Left ventricle myocardium inferior (tissue), 1 donor: ENCODE measurements around the gene TERT. TPM values are rescaled to one million over a fixed set of nuclear protein-coding genes. Genes with fewer than 3 reads are reported as not detected.

Source experiments
- DNase-seq: peaks from one replicate; pipeline ENCODE4 v3.0.0-alpha.2; 2020
- H3K27ac ChIP-seq: fragments of 200-600 bp; replicated peaks from 2 replicates; pipeline ENCODE4 v1.8.0; 2021
- H3K27me3 ChIP-seq: fragments of 200-600 bp; 2 replicates; pipeline ENCODE4 v1.8.0; 2021; ENCODE audit warnings: low read depth
- H3K36me3 ChIP-seq: fragments of 200-600 bp; 2 replicates; pipeline ENCODE4 v1.8.0; 2021
- H3K4me1 ChIP-seq: fragments of 200-600 bp; 2 replicates; pipeline ENCODE4 v1.8.0; 2021
- H3K4me3 ChIP-seq: fragments of 200-600 bp; 2 replicates; pipeline ENCODE4 v1.8.0; 2021; ENCODE audit warnings: mild to moderate bottlenecking, moderate library complexity
- H3K9me3 ChIP-seq: fragments of 200-600 bp; replicated peaks from 2 replicates; pipeline ENCODE4 v1.8.0; 2021
- intact Hi-C: fragments of 100-400 bp; cut with micrococcal nuclease; formaldehyde crosslinking; loops from one replicate; pipeline ENCODE4 v1.11.0; 2022
- total RNA-seq: library from RNA; stranded (reverse); fragmentation: NEBNext Ultra II Directional; extraction: Animal tissue kit (Norgen Biotek cat#: 25700); gene quantifications from one replicate; pipeline ENCODE4 v1.2.1, GENCODE V29; 2021
- TF ChIP-seq, protein P1 (sequence below): fragments of 200-600 bp; IDR thresholded peaks from 2 replicates; pipeline ENCODE4 v1.8.0; 2021; ENCODE audit warnings: antibody characterized with exemption, mild to moderate bottlenecking, borderline replicate concordance
- donor health status: DM: no; HTN: yes; CAD: no; lungs with severe emphysema.

Gene TERT
- total RNA-seq, 1 donor from 2014 or later, result not detected

DNA sequence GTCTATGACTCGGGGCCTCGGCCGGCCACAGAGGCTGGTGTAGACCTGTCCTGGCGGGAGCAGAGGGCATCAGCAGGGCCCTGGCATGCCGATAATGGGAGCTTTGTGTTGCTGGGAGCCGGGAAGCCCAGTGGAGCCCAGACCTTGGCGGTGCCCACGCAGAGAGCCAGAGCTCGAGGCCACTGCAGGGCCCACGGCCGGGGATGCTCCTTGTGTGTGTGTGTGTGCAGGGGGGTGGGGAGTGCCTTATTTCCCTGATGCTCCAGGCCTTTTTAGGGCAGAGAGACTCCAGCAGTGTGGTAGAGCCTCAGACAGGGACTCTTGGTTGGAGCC, 75.1 kb downstream of the TERT start:
- Histone ChIP-seq H3K36me3 (no peaks in the 10 kb centered on the region), H3K4me1 (no peaks in the 10 kb centered on the region), H3K27ac (no peak overlapping the region), H3K9me3 (peaks cover 6% of the 10 kb centered on the region), H3K27me3 (peaks cover 64% of the 10 kb centered on the region), H3K4me3 (no peak overlapping the region)
- intact Hi-C loops, result no loop called here
- TF ChIP-seq, protein P1, sequence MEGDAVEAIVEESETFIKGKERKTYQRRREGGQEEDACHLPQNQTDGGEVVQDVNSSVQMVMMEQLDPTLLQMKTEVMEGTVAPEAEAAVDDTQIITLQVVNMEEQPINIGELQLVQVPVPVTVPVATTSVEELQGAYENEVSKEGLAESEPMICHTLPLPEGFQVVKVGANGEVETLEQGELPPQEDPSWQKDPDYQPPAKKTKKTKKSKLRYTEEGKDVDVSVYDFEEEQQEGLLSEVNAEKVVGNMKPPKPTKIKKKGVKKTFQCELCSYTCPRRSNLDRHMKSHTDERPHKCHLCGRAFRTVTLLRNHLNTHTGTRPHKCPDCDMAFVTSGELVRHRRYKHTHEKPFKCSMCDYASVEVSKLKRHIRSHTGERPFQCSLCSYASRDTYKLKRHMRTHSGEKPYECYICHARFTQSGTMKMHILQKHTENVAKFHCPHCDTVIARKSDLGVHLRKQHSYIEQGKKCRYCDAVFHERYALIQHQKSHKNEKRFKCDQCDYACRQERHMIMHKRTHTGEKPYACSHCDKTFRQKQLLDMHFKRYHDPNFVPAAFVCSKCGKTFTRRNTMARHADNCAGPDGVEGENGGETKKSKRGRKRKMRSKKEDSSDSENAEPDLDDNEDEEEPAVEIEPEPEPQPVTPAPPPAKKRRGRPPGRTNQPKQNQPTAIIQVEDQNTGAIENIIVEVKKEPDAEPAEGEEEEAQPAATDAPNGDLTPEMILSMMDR, result no peak
- DNase-seq, result no peak

DNA sequence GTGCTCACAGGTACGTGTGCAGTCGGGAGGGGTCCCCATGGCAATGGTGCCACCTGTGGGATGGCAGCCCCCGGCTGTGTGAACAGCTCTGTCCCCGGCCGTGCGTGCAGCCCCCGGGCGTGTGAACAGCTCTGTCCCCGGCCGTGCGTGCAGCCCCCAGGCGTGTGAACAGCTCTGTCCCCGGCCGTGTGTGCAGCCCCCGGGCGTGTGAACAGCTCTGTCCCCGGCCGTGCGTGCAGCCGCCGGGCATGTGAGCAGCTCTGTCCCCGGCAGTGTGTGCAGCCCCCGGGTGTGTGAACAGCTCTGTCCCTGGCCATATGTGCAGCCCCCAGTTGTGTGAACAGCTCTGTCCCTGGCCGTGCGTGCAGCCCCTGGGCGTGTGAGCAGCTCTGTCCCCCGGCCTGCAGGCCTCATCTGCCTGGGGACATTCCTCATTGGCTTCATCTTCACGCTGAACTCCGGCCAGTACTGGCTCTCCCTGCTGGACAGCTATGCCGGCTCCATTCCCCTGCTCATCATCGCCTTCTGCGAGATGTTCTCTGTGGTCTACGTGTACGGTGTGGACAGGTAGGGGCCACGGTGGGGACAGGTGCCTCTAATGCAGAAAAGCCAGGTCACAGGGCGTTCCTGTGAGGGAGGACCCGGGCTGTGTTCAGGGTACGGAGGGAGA, 75.6 kb downstream of the TERT start:
- Histone ChIP-seq H3K27ac (no peak overlapping the region), H3K4me3 (no peak overlapping the region), H3K27me3 (peaks cover 62% of the 10 kb centered on the region), H3K4me1 (no peaks in the 10 kb centered on the region), H3K36me3 (no peaks in the 10 kb centered on the region), H3K9me3 (peaks cover 6% of the 10 kb centered on the region)
- intact Hi-C loops, result no loop called here
- TF ChIP-seq, protein P1, result no peak
- DNase-seq, result no peak

DNA sequence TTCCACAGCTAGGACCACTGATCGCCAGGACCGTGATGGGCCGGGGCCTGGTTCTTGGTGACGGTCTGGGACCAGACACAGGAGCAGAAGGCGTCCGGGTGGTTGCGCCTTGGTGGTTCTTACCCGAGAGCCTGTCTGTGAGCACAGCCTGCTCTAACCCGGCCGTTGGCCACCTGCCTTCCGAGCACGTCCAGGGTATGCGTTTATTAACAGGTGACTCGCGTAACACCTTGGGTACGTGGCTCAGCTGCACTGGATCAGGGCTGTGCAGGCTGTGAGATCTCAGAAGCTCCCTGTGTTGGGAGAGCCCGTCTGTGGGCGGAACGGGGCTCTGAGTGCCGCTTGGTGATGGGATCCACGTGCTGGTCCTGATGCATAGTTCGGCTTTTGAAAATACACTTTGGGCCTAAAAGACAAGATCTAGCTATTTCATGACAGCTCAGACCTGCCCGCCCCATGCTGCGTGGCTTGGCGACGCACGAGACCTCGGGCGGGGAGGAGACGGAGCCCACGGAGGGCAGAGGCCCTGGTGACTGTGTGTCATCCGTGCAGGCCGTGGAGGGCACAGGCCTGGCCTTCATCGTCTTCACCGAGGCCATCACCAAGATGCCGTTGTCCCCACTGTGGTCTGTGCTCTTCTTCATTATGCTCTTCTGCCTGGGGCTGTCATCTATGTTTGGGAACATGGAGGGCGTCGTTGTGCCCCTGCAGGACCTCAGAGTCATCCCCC, 76.4 kb downstream of the TERT start:
- no peaks in the 10 kb centered on the region for H3K36me3 ChIP-seq
- peaks cover 65% of the 10 kb centered on the region for H3K27me3 ChIP-seq
- no peak for DNase-seq
- H3K4me1 ChIP-seq, result no peaks in the 10 kb centered on the region
- H3K4me3 ChIP-seq, result no peak overlapping the region
- TF ChIP-seq, protein P1, result no peak
- peaks cover 6% of the 10 kb centered on the region for H3K9me3 ChIP-seq
- intact Hi-C loops, result no loop called here
- H3K27ac ChIP-seq, result no peak overlapping the region

DNA sequence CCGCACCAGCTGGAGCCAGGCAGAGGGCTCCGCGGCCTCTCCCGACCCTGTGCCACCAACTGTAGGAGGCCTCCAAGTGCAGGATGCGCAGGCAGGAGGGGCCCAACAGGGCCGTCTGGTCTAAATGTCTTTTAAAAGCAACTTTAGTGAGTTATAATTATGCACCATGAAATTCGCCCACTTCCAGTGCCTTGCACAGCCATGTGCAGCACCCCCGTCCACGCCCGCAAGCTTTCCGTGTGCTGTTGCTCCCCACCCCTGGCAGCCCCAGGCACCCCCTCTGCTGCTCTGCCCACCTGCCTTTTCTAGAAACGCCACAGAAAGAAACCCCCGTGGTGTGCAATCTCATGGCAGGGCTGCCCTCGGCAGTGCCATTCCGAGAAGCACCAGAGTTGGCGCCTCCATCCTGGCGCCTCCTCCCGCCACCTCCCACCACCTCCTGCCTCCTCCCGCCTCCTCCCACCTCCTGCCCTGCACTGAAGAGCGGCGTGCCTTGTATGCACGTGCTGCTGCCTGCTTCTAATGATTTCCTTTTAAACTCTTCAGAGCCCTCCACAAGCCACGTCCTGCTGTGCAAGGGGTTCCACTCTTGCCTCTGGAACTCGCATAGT, 77.2 kb downstream of the TERT start:
- H3K27ac ChIP-seq, result no peak overlapping the region
- intact Hi-C loops, result no loop called here
- peaks cover 6% of the 10 kb centered on the region for H3K9me3 ChIP-seq
- no peaks in the 10 kb centered on the region for H3K36me3 ChIP-seq
- TF ChIP-seq, protein P1, result no peak
- peaks cover 65% of the 10 kb centered on the region for H3K27me3 ChIP-seq
- H3K4me1 ChIP-seq, result no peaks in the 10 kb centered on the region
- no peak for DNase-seq
- no peak overlapping the region for H3K4me3 ChIP-seq

DNA sequence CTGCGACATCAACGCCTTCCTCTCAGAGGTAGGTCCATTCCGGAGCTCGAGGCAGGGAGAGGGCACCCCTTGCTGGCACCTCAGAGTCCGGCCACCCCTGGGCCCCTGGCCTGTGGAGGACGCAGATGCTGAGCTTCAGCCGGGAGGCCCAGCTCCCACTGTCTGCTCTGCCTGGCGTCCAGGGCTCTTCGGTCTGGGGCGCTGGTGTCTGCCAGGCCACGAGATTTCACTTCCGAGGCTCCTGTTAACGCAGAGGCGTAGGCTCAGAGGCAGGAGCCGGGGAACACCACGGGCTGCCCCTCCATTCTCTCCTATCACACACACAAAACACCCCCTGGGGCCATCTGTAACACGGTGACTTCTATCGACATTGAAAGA, 78.0 kb downstream of the TERT start:
- peaks cover 65% of the 10 kb centered on the region for H3K27me3 ChIP-seq
- no peak for DNase-seq
- no peaks in the 10 kb centered on the region for H3K36me3 ChIP-seq
- H3K27ac ChIP-seq, result no peak overlapping the region
- H3K4me1 ChIP-seq, result no peaks in the 10 kb centered on the region
- intact Hi-C loops, result no loop called here
- peaks cover 6% of the 10 kb centered on the region for H3K9me3 ChIP-seq
- H3K4me3 ChIP-seq, result no peak overlapping the region
- TF ChIP-seq, protein P1, result no peak
